GM18951 (cell line): ENCODE measurements around the gene TSR1.

ENCODE experiments used
- POLR2A ChIP-seq: IDR thresholded peaks from 4 replicates; pipeline ENCODE4 v1.6.1; 2011; ENCODE audit warnings: mild to moderate bottlenecking; ENCODE audit not compliant: insufficient read length, insufficient read depth; ENCODE audit errors: extremely low read depth
- in situ Hi-C: fragments of 300-500 bp; cut with MboI; formaldehyde crosslinking; loops from one replicate; pipeline ENCODE4 v1.12.0; 2022; ENCODE audit warnings: low sequenced_read_pairs, mixed read lengths, inconsistent platforms; ENCODE audit not compliant: unreplicated experiment

The TSR1 gene

GRCh38 chr17:2336215-2336851 is at the start of gene TSR1:
Gene TSR1, minus strand, starts transcription at chr17:2336457. Its CDS starts 30 bp downstream, at chr17:2336427.
- in situ Hi-C loops: no loop called here
- peak; percentile 92 for TF ChIP-seq POLR2A

GRCh38 chr17:2385240-2386210 is 49.3 kb upstream of the TSR1 start:
- in situ Hi-C loops: no loop called here
- no peak for TF ChIP-seq POLR2A

GRCh38 chr17:2384439-2385127 is 48.3 kb upstream of the TSR1 start:
- in situ Hi-C loops: no loop called here
- TF ChIP-seq POLR2A: no peak

GRCh38 chr17:2383628-2384167 is 47.4 kb upstream of the TSR1 start:
- TF ChIP-seq POLR2A: no peak
- in situ Hi-C loops: no loop called here

GRCh38 chr17:2380950-2381649 is 44.8 kb upstream of the TSR1 start:
- no peak for TF ChIP-seq POLR2A
- in situ Hi-C loops: no loop called here

GRCh38 chr17:2380226-2380922 is 44.1 kb upstream of the TSR1 start:
- no peak for TF ChIP-seq POLR2A
- in situ Hi-C loops: no loop called here

- in situ Hi-C loops: no loop called here
- no peak for TF ChIP-seq POLR2A
These were observed 43.4 kb upstream of the TSR1 start for GRCh38 chr17:2379489-2380225.

- in situ Hi-C loops: no loop called here
- no peak for TF ChIP-seq POLR2A
These were observed 42.6 kb upstream of the TSR1 start for GRCh38 chr17:2378905-2379304.

GRCh38 chr17:2377659-2378058 is 41.4 kb upstream of the TSR1 start:
- TF ChIP-seq POLR2A: no peak
- in situ Hi-C loops: no loop called here

GRCh38 chr17:2376107-2376506 is 39.9 kb upstream of the TSR1 start:
- in situ Hi-C loops: no loop called here
- no peak for TF ChIP-seq POLR2A

- in situ Hi-C loops: no loop called here
- no peak for TF ChIP-seq POLR2A
These were observed 39.1 kb upstream of the TSR1 start for GRCh38 chr17:2375406-2375805.
